Dendritic cell treated with granulocyte-macrophage colony-stimulating factor and Interleukin-4, amounts not matched to agents 40 ng/mL and 50 ng/mL, for 4 days (primary cell): Measurements from ENCODE around the gene LRGUK.

Experiments used
- H3K27ac Mint-ChIP-seq: one replicate; pipeline ENCODE4 v1.8.0; 2022; ENCODE audit warnings: mild to moderate bottlenecking, mixed read lengths
- H3K27me3 Mint-ChIP-seq: one replicate; pipeline ENCODE4 v1.8.0; 2022; ENCODE audit warnings: mild to moderate bottlenecking, mixed read lengths
- H3K36me3 Mint-ChIP-seq: one replicate; pipeline ENCODE4 v1.8.0; 2022; ENCODE audit warnings: low read depth, mixed read lengths
- H3K4me1 Mint-ChIP-seq: one replicate; pipeline ENCODE4 v1.8.0; 2022; ENCODE audit warnings: low read depth, mixed read lengths
- H3K4me3 Mint-ChIP-seq: one replicate; pipeline ENCODE4 v1.8.0; 2022; ENCODE audit warnings: mild to moderate bottlenecking, moderate library complexity, mixed read lengths
- H3K9me3 Mint-ChIP-seq: one replicate; pipeline ENCODE4 v1.8.0; 2022; ENCODE audit warnings: mixed read lengths
- intact Hi-C: fragments of 100-400 bp; cut with micrococcal nuclease; formaldehyde crosslinking; loops from one replicate; pipeline ENCODE4 v1.15.0; 2022

LRGUK gene

DNA sequence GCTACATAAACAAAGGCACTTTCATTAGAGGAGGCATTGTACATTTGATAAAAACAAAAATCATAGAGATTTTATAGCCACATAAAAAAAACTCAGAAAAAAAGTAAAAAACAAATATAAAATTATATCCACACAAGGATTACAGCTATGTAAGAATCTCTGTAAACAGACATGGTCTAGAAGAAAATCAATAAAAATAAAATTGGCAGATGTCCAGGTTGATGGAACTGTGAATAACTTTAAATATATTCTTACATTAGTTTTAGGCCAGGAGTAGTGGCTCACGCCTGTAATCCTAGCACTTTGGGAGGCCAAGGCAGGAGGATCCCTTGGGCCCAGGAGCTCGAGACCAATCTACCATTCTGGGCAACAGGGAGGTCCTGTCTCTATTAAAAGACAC, 170.3 kb downstream of the LRGUK start:
- H3K36me3 Mint-ChIP-seq, result peaks cover 69% of the 10 kb centered on the region
- H3K4me1 Mint-ChIP-seq, result peaks cover 26% of the 10 kb centered on the region
- intact Hi-C loops, result no loop called here
- H3K27me3 Mint-ChIP-seq, result no peaks in the 10 kb centered on the region
- H3K4me3 Mint-ChIP-seq, result no peak overlapping the region
- peaks cover 8% of the 10 kb centered on the region for H3K9me3 Mint-ChIP-seq
- no peak overlapping the region for H3K27ac Mint-ChIP-seq

DNA sequence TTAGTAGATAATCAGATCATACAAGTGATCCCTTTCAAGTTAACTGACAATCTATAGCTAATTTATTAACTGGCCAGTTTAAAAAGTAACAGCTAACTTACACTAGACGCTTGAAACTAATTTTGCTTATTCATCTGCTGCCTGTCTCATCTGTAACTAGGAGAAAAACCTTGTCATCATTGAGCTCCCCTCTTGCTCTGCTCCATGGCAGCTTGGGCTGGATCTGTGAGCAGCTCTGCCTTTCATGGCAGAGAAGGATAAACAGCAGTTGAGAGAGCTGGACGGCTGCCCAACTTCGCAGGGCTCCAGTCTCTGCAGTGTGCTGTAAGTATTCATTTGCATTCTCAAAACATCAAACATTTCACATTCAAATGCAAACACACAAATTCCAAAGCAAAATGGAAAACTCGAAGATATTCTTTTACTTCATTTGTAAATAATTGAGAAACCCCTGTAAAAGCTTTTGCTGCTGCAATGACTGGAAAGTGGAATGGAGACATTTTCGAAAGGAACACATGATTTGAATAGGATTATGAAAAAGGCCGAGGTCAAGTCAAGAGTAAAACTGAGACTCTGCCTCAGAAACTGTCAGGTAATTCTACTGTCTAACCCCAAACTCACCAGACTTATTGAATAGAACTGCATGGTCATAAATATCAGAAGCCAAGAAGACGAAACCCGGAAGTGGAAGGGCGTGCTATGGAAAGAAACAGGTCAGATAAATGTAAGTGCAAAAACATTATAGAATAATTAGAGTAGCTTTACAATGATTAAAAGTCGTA, 172.0 kb downstream of the LRGUK start:
- Mint-ChIP-seq H3K4me1 (peaks cover 14% of the 10 kb centered on the region), H3K27ac (no peak overlapping the region), H3K27me3 (no peaks in the 10 kb centered on the region), H3K36me3 (peaks cover 81% of the 10 kb centered on the region), H3K4me3 (no peak overlapping the region), H3K9me3 (peaks cover 8% of the 10 kb centered on the region)
- intact Hi-C loops, result no loop called here

DNA sequence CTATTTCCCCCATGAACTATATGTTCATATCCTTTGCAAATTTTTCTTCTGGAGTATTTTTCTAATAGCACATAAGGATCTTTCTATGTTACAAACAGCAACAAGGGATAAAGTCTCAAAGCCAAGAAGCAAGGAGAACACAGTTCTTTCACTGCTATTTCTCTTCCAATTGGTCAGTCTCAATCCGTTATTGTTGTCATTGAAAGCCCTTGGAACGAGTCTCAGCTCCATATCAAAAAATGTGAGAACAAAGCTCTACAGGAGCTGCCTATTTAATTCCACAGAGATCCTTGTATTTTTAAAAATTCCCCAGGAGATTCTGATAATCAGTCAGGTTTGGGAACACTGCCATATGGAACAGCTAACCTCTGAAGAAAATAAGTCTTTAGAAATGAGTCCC, 173.8 kb downstream of the LRGUK start:
- intact Hi-C loops, result no loop called here
- H3K27ac Mint-ChIP-seq, result no peak overlapping the region

DNA sequence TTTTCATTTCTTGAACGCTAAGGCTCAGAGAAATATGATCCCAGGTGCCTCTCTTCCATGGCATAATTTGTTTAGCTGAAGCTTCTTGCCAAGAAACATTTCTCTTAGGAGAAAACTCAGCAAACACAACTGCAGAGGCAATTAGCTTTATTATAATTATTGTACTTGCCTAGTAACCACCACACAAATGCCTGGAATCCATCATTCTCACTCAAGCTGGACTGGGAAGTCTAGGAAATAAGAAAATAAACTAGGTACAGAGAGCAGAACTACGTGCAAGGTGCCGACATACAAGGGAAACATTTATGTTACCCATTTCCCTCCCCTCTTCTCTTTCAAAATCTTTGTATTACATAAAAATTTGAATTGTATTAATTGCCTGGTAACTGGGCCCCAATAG, 174.5 kb downstream of the LRGUK start:
- intact Hi-C loops, result no loop called here
- H3K9me3 Mint-ChIP-seq, result no peaks in the 10 kb centered on the region
- H3K4me1 Mint-ChIP-seq, result no peaks in the 10 kb centered on the region
- H3K27me3 Mint-ChIP-seq, result no peaks in the 10 kb centered on the region
- peaks cover 81% of the 10 kb centered on the region for H3K36me3 Mint-ChIP-seq
- H3K4me3 Mint-ChIP-seq, result no peak overlapping the region
- no peak overlapping the region for H3K27ac Mint-ChIP-seq

More for the DNA sequence above, 173.8 kb downstream of the LRGUK start:
- Mint-ChIP-seq H3K4me3 (no peak overlapping the region), H3K27me3 (no peaks in the 10 kb centered on the region), H3K9me3 (peaks cover 5% of the 10 kb centered on the region), H3K36me3 (peaks cover 80% of the 10 kb centered on the region), H3K4me1 (peaks cover 3% of the 10 kb centered on the region)

DNA sequence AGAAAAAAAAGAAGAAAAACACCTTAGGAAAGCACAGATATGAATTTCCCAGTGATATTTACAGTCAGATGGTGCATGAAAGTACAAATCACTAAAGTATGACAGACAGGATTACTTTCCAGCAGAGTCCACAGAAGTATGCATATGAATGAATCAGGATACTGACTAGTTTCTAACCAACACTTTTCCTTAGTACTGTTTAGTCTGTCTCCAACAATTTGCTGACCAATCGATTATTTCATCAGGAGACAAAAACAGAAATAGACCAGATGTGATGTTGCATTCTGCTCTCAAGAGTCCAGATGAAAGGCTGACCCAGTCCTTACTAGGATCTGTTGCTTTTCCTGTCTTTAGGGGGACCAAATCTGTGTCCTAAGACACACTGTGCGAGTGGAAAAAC, 175.0 kb downstream of the LRGUK start:
- H3K4me1 Mint-ChIP-seq, result no peaks in the 10 kb centered on the region
- no peak overlapping the region for H3K27ac Mint-ChIP-seq
- H3K4me3 Mint-ChIP-seq, result no peak overlapping the region
- intact Hi-C loops, result no loop called here
- H3K9me3 Mint-ChIP-seq, result no peaks in the 10 kb centered on the region
- peaks cover 77% of the 10 kb centered on the region for H3K36me3 Mint-ChIP-seq
- H3K27me3 Mint-ChIP-seq, result no peaks in the 10 kb centered on the region

DNA sequence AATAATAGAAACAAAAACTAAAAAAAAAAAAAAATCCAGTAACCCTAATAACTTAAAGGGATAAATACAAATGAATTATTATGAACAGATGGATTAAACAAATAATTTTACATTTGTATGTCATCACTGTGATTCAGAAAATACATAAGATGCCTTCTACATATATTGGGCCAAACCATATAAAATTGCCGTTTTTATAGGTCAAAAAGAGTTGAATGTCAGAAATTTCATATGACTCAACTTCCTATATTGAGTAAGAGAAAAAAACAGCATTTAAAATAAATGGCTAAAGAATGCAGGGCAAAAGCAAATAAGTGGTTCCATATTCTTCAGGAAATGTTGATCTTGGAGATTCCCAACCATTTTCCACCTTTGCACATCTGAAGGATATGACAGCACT, 180.2 kb downstream of the LRGUK start:
- Mint-ChIP-seq H3K4me1 (peaks cover 20% of the 10 kb centered on the region), H3K36me3 (peaks cover 41% of the 10 kb centered on the region), H3K27ac (no peak overlapping the region), H3K27me3 (no peaks in the 10 kb centered on the region), H3K9me3 (no peaks in the 10 kb centered on the region), H3K4me3 (no peak overlapping the region)
- intact Hi-C loops, result no loop called here

DNA sequence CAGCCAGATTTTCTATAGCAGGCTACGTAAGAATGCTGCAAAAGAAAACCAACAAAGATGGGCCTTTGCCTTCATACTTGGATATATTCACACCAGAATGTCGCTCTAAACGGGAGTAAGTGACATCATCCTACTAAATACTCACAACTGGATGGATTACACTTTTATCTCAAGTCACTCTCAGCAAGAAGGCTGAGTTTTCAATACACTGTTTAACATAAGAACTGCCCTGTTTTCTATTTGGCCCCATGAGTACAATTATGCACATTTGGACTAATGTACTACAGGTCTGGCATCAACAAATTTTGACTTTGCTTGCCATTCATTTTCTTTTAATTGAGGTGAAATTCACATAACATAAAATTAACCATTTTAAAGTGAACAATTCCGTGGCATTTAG, 181.4 kb downstream of the LRGUK start:
- intact Hi-C loops, result no loop called here
- no peaks in the 10 kb centered on the region for H3K9me3 Mint-ChIP-seq
- no peak overlapping the region for H3K4me3 Mint-ChIP-seq
- peaks cover 30% of the 10 kb centered on the region for H3K36me3 Mint-ChIP-seq
- H3K4me1 Mint-ChIP-seq, result peaks cover 20% of the 10 kb centered on the region
- no peak overlapping the region for H3K27ac Mint-ChIP-seq
- H3K27me3 Mint-ChIP-seq, result no peaks in the 10 kb centered on the region

DNA sequence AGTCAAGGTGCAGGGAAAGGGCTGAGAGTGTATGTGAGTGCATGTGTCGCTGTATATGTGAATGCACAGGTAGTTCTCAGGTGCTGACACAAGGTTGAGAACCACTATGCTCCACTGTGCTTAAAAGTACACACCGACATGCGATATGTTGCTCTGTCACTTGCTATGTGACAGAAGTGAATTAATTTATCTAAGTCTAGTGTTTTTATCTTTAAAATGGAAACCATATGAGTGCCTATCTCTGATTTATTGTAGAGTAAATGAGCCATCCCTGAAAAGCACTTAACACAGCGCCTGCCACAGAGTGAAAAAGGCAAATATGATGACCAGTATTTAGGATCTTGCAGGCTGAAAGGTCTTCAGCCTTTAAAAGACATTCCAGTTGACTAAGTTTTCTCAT, 184.7 kb downstream of the LRGUK start:
- H3K4me3 Mint-ChIP-seq, result no peak overlapping the region
- H3K4me1 Mint-ChIP-seq, result peaks cover 26% of the 10 kb centered on the region
- intact Hi-C loops, result no loop called here
- H3K36me3 Mint-ChIP-seq, result no peaks in the 10 kb centered on the region
- no peaks in the 10 kb centered on the region for H3K9me3 Mint-ChIP-seq
- H3K27ac Mint-ChIP-seq, result no peak overlapping the region
- H3K27me3 Mint-ChIP-seq, result no peaks in the 10 kb centered on the region

DNA sequence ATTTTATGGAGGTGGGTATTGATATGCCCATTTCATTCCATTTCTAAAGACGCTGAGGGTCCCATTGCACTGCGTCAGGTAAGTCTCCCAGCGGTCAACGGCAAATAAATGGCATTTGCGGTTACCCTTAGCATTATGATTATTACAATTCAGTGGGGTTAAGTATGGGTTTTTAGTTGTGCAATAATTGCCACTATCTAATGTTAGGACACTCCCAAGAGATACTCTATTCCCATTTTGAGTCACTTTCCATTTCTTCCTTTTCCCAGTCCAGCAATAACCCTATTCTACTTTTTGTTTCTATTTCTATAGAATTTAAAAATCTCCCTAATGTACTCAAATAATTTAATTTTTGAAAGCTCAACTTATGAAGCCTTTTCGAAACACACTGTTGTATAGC, 185.6 kb downstream of the LRGUK start:
- intact Hi-C loops, result no loop called here

DNA sequence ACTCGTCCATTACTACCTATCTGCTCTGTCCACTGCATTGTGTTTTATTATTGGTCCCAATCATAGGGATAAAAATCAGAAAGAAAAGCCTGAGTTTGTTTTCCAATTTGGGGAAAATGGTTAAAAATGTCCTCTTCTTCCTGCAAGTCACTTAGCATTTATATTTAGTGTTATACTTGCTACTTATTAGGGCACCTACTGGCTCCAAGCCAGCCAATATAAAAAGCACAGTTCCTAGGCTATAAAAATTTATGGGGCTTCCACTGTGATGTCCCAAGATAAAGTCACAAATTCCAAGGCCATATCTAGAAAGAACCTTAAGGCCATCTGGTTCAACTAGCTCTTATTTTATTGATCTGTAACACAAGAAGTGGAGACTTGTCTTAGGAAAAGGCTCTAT, 186.4 kb downstream of the LRGUK start:
- no peaks in the 10 kb centered on the region for H3K27me3 Mint-ChIP-seq
- no peaks in the 10 kb centered on the region for H3K36me3 Mint-ChIP-seq
- no peak overlapping the region for H3K4me3 Mint-ChIP-seq
- no peaks in the 10 kb centered on the region for H3K9me3 Mint-ChIP-seq
- no peak overlapping the region for H3K27ac Mint-ChIP-seq
- peaks cover 32% of the 10 kb centered on the region for H3K4me1 Mint-ChIP-seq
- intact Hi-C loops, result no loop called here

More for the DNA sequence above, 185.6 kb downstream of the LRGUK start:
- Mint-ChIP-seq H3K27ac (no peak overlapping the region), H3K9me3 (no peaks in the 10 kb centered on the region), H3K36me3 (no peaks in the 10 kb centered on the region), H3K4me3 (no peak overlapping the region), H3K4me1 (peaks cover 32% of the 10 kb centered on the region), H3K27me3 (no peaks in the 10 kb centered on the region)
